HG02840 (cell line): Measurements from ENCODE around the gene PDGFD.

ENCODE experiments used
- ATAC-seq: cut with Tn5 transposase; IDR thresholded peaks from one replicate; pipeline ENCODE4 v1.9.1; 2021; ENCODE audit warnings: mild to moderate bottlenecking, moderate library complexity, moderate number of reproducible peaks; ENCODE audit not compliant: unreplicated experiment, low FRiP score

The PDGFD gene

DNA sequence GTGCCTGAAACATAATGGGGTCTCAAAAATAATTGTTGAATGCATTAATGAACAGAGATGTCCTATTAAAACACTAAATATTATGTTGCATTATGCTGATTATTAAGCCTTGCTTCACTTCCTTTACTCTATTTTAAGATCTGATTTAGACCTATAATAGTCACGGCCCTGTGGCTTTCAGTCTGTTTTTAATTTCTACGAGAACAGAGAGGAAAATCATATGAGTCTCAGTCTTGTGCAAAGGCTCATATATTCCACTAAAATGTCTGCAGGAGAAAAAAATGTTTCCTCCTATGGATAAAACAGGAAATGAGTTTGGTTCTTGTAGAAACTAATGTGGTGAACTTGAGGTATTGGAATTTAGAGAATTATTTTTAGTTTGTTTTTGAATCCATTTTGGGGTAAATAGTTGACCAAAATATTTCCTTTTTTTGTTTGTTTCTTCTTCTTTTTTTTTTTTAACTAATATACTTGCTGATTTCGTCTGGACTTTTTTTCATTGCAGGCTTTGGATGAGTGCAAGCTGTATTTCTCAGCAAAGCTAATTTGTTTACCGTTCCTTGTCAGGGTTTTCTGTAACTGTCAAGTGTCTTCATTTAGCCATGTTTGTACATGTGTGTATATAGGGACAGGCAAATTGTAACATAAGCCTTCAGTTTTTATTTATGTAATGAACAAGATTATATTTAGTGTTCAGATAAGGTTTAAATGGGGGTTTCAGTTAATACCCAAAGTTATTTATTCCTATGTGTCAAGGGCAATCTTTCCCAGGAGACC lies 266.6 kb downstream of the PDGFD start:
- no peak for ATAC-seq

DNA sequence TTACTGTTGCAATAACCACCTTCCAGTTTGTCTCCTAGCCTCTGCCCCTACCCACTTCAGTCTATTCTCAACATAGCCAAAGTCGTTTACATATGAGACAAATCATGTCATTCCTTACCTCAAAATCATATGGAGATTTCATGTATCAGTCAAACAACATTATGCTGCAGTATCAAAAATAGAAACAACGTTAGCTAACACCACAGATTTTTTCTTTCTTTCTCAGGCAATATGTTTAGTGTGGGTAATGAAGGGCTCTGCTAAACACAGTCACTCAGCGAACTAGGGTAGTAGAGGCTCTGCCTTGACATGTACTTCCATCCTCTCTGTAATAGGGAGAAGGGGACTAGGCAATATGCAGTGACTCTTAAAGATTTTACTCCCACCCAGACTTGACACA lies 268.8 kb downstream of the PDGFD start:
- ATAC-seq = no peak

DNA sequence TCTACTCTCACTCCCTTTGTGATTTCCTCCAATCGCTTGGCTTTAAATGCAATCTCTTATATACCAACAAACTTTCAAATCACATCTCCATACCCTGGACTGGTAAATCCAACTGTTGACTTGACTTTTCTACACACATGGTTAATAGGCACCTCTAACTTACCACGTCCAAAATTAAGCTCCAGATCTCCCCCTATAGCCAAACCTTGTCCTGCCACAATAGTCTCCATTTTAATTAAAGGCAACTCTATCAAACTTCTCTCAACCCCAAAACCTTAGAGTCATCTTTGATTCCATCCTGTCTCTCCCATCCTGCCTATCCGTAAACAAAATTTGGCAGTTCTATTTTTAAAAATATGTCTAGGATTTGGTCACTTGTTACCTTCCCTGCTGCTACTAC lies 269.3 kb downstream of the PDGFD start:
- no peak for ATAC-seq

GRCh38 chr11:103894034-103894433 lies 269.9 kb downstream of the PDGFD start:
- ATAC-seq = no peak

GRCh38 chr11:103893371-103893770 lies 270.6 kb downstream of the PDGFD start:
- no peak for ATAC-seq

DNA sequence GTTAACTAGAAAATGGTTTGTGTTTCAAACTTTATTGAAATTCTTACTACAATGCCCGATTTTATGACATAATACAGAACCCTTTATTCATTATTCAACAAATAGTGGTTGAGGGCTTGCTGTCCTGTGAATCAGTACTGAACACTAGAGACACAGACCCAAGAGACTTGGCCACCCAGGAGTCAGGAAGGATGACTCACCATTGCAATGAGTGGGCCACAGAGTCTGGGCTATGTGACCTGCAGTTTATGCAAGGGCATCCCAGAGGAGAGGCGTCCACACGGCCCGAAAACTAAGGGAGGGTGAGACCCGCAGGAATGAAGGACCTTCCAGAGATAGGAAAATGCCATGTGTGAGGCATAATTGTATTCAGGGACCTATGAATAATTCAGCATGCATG lies 271.3 kb downstream of the PDGFD start:
- no peak for ATAC-seq

- no peak for ATAC-seq
Measured at GRCh38 chr11:103890654-103891053, 273.3 kb downstream of the PDGFD start.

- no peak for ATAC-seq
Measured at GRCh38 chr11:103889679-103890078, 274.3 kb downstream of the PDGFD start.

GRCh38 chr11:103888541-103888951 lies 275.4 kb downstream of the PDGFD start:
- no peak for ATAC-seq

GRCh38 chr11:103887001-103887658 lies 276.8 kb downstream of the PDGFD start:
- no peak for ATAC-seq

DNA sequence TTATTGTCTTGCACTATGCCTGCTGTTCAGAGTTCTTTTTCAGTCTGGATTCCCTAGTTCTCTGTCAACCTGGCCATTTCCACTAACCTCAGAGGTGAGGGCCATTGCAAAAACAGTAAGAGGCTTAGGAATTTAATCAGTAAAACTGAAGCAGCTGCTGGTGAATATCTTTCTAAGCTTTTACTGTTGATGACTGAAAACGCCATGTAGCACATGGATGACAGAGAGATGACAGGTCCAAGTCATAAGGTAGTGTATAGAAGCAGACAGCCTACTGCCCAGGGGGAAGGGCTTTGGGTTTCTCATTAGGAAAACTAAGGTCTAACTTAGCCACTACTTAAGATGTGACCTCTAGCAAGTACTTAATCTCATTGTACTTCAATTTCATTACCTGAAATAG lies 280.1 kb downstream of the PDGFD start:
- no peak for ATAC-seq

DNA sequence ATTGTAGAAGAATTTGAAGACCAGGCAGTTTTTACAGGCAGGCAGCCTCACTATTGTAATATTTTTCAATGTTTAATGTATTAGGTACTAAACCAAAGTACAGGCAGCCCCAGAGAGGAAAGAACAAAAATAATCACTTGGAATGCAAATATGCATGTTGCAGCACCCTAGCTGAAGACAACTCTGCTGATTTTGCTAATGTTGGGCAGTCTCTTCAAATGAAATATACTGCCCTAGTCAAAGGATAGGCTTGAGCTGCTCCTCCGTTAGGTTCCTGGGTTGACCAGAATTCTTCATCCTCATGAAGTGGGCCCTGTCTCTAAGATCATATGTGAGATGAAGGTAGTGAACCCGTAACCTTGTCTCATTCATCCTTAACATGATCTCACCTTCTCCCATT lies 280.7 kb downstream of the PDGFD start:
- no peak for ATAC-seq

GRCh38 chr11:103881584-103881983 lies 282.4 kb downstream of the PDGFD start:
- no peak for ATAC-seq

DNA sequence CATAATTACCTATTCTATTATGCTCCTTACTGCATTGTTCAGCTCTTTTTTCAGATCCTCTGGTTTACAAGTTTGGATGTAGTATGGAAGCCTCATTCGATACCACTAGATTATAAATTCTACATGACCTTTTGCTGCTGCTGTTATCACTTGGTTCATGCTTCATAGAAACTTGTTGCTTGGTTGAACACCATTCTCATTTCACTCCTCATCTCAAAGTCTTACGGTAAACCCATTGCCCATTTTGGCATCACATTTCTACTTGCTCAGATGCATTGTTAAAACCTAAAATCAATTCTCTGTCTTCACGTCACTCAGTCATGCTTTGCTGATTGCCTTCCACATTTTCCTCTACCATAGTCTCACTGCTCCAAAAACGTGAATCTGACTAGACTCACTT lies 283.0 kb downstream of the PDGFD start:
- no peak for ATAC-seq

GRCh38 chr11:103878646-103879045 lies 285.3 kb downstream of the PDGFD start:
- no peak for ATAC-seq

DNA sequence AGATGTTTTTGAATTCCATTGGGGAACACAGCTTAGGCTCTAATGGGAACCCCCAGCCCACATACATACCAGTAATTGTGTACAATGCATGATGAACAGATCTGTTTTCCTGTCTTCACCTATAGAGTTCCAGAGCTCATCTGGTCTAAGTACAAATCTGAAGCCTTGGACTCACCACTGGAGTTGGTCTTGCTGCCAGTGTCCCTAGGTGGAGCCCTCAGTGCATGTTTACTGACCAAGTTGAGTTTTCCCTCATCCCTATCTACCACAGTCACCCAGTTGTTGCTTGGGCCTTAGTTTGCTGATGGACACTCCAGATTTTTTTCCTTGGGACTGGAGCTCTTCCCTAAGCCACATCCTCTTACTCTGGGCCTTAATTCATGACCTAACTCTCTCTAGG lies 286.7 kb downstream of the PDGFD start:
- ATAC-seq = no peak

- ATAC-seq = peak; percentile 87
Measured at GRCh38 chr11:103875855-103876510, 288.0 kb downstream of the PDGFD start.

GRCh38 chr11:103872748-103873147 lies 291.2 kb downstream of the PDGFD start:
- ATAC-seq = no peak

GRCh38 chr11:103871923-103872551 lies 291.9 kb downstream of the PDGFD start:
- ATAC-seq = no peak

GRCh38 chr11:103870821-103871309 lies 293.1 kb downstream of the PDGFD start:
- no peak for ATAC-seq

- no peak for ATAC-seq
Measured at GRCh38 chr11:103867481-103867880, 296.5 kb downstream of the PDGFD start.
